ENCODE results near the gene MLF2.

DNA sequence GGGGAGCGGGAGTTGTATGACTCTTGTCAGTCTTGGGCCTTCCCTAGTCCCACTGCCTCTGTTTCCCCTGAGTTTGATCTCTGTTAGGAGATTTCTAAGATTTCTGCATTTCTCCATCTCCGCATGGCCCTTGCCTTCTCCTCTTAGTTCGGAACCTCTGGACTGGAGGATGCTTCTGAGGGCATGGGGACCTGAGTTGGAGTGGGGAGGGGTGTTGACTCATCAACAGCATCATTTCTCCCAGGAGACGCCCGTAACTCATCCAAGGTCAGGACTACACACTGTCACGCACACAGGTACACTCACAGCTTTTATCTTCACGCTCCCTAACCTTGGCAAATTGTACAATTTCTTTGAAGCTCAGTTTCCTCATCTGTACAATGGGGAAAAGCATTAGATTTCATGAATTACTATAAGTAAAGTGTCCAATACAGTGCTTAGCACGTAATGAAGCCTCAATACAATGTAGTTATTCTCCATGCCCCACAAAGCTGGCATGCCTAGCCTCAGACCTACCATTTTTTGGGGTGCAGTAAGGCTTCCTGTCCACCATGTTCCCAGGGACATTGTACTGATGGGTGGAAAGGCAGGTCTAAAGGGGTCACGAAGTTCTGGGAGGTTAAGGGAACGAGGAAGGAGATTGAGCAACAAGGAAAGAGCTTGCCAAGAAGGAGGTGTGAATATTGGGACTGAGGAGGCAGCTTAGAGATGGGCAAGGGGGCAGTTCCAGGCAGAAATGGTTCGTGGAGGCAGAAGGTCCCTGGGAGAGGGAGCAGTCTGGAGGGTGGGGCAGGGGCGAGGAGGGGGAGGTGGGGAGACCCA, 18.8 kb upstream of the MLF2 start:
- TF ChIP-seq EZH2phosphoT487 (conservative IDR thresholded peaks at IDR 0.05; ENCODE audit: low read length): no peak
- TF ChIP-seq, protein P1, sequence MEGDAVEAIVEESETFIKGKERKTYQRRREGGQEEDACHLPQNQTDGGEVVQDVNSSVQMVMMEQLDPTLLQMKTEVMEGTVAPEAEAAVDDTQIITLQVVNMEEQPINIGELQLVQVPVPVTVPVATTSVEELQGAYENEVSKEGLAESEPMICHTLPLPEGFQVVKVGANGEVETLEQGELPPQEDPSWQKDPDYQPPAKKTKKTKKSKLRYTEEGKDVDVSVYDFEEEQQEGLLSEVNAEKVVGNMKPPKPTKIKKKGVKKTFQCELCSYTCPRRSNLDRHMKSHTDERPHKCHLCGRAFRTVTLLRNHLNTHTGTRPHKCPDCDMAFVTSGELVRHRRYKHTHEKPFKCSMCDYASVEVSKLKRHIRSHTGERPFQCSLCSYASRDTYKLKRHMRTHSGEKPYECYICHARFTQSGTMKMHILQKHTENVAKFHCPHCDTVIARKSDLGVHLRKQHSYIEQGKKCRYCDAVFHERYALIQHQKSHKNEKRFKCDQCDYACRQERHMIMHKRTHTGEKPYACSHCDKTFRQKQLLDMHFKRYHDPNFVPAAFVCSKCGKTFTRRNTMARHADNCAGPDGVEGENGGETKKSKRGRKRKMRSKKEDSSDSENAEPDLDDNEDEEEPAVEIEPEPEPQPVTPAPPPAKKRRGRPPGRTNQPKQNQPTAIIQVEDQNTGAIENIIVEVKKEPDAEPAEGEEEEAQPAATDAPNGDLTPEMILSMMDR (IDR thresholded peaks at IDR 0.05; ENCODE audit: insufficient read depth, low read length, poor library complexity, severe bottlenecking): no peak
